HL-60 (cell line): ENCODE data around the gene SRP9.

Experiments
- CTCF ChIP-seq: IDR thresholded peaks from one replicate; pipeline ENCODE4 v1.5.1; 2011; ENCODE audit warnings: low read length, control low read depth, inconsistent platforms; ENCODE audit not compliant: insufficient read depth
- POLR2AphosphoS5 ChIP-seq: IDR thresholded peaks from 2 replicates; pipeline ENCODE4 v1.6.1; 2012; ENCODE audit warnings: low read depth
- SPI1 ChIP-seq: IDR thresholded peaks from 2 replicates; pipeline ENCODE4 v1.6.1; 2012; ENCODE audit warnings: low read depth, mild to moderate bottlenecking, borderline replicate concordance
- TF ChIP-seq, protein P1 (sequence below): IDR thresholded peaks from 2 replicates; pipeline ENCODE4 v1.6.1; 2012; ENCODE audit warnings: low read depth; ENCODE audit not compliant: insufficient replicate concordance

GRCh38 chr1:225813214-225813964 lies 35.8 kb downstream of the SRP9 start:
- TF ChIP-seq, protein P1, sequence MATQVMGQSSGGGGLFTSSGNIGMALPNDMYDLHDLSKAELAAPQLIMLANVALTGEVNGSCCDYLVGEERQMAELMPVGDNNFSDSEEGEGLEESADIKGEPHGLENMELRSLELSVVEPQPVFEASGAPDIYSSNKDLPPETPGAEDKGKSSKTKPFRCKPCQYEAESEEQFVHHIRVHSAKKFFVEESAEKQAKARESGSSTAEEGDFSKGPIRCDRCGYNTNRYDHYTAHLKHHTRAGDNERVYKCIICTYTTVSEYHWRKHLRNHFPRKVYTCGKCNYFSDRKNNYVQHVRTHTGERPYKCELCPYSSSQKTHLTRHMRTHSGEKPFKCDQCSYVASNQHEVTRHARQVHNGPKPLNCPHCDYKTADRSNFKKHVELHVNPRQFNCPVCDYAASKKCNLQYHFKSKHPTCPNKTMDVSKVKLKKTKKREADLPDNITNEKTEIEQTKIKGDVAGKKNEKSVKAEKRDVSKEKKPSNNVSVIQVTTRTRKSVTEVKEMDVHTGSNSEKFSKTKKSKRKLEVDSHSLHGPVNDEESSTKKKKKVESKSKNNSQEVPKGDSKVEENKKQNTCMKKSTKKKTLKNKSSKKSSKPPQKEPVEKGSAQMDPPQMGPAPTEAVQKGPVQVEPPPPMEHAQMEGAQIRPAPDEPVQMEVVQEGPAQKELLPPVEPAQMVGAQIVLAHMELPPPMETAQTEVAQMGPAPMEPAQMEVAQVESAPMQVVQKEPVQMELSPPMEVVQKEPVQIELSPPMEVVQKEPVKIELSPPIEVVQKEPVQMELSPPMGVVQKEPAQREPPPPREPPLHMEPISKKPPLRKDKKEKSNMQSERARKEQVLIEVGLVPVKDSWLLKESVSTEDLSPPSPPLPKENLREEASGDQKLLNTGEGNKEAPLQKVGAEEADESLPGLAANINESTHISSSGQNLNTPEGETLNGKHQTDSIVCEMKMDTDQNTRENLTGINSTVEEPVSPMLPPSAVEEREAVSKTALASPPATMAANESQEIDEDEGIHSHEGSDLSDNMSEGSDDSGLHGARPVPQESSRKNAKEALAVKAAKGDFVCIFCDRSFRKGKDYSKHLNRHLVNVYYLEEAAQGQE: peak; percentile 33
- TF ChIP-seq CTCF (no peak), SPI1 (peak; percentile 26; the same call in 1 of the 2 replicates), POLR2AphosphoS5 (peak; percentile 48; the same call in 1 of the 2 replicates)
